HCT116 (cell line): Measurements from ENCODE around the gene TNRC18. TPM values are rescaled to one million over a fixed set of nuclear protein-coding genes. Genes with fewer than 3 reads are reported as not detected.

Experiments
- ATAC-seq: fragments of 200-7000 bp; cut with Tn5 transposase; 2 replicates; pipeline ENCODE4 v1.9.1; 2020; ENCODE audit warnings: mild to moderate bottlenecking, moderate library complexity
- BruUV-seq: library from RNA; stranded (reverse); fragments of 400-500 nt; replicated peaks from 2 replicates; lab custom pipeline; 2021; lab: Mats Ljungman, UMichigan
- CTCF ChIA-PET: fragments of 300-600 bp; sonication (Branson Sonifier 250); formaldehyde crosslinking; loops from one replicate; lab custom pipeline; 2021; ENCODE audit warnings: antibody characterized with exemption; lab: Charles Lee
- POLR2A ChIA-PET: fragments of 300-600, 350-600 bp; sonication (Branson Sonifier 250); formaldehyde crosslinking; loops from one replicate; lab custom pipeline; 2021; ENCODE audit warnings: antibody characterized with exemption; lab: Charles Lee
- RAD21 ChIA-PET, 2 experiments: fragments of 300-600 bp; sonication (Branson Sonifier 250); formaldehyde crosslinking; loops; one replicate each; lab custom pipeline; 2023; ENCODE audit warnings: low total read pairs in 2 of 2; ENCODE audit not compliant: uncharacterized antibody in 2 of 2, unreplicated experiment in 2 of 2, low non-redundant PET in 1 of 2; lab: Charles Lee
- DNase-seq: peaks from one replicate; pipeline ENCODE4 v3.0.0-alpha.2; 2010; ENCODE audit warnings: low read depth, low spot score
- H2AFZ ChIP-seq: fragments of 200-600 bp; shearing (Covaris generic), sonication (generic); 2 replicates; pipeline ENCODE4 v1.6.1; 2017; ENCODE audit warnings: low read depth, mixed run types, mixed read lengths, antibody characterized with exemption, low read length; ENCODE audit not compliant: poor library complexity, severe bottlenecking
- H3K27ac ChIP-seq: 2 replicates; pipeline ENCODE4 v1.5.1; 2012; ENCODE audit warnings: low read depth, low read length
- H3K27me3 ChIP-seq: fragments of 200-600 bp; sonication (generic); 2 replicates; pipeline ENCODE4 v1.6.1; 2016; ENCODE audit warnings: mixed run types, low read length, mixed read lengths; ENCODE audit not compliant: insufficient read depth
- H3K36me3 ChIP-seq, 2 experiments: fragments of 200-500 bp in 1 of 2; fragments of 200-600 bp in 1 of 2; sonication (Bioruptor generic) in 1 of 2; sonication (generic) in 1 of 2; 2 replicates each; pipeline versions ENCODE4 v1.5.1 to v1.6.1; 2014 to 2016; ENCODE audit warnings: low read length in 2 of 2, inconsistent platforms in 1 of 2, mixed read lengths in 1 of 2, mixed run types in 1 of 2; ENCODE audit not compliant: insufficient read depth in 2 of 2, control insufficient read depth in 1 of 2
- H3K4me1 ChIP-seq, 2 experiments: fragments of 200-600 bp in 1 of 2; sonication (generic) in 1 of 2; 2 replicates each; pipeline versions ENCODE4 v1.5.1 to v1.6.1; 2012 to 2017; ENCODE audit warnings: low read length in 2 of 2, inconsistent platforms in 1 of 2, mild to moderate bottlenecking in 1 of 2, mixed read lengths in 1 of 2, mixed run types in 1 of 2, moderate library complexity in 1 of 2; ENCODE audit not compliant: insufficient read depth in 2 of 2, control insufficient read depth in 1 of 2
- H3K4me2 ChIP-seq: fragments of 200-600 bp; sonication (generic); 2 replicates; pipeline ENCODE4 v1.6.1; 2017; ENCODE audit warnings: mixed run types, low read length, mixed read lengths
- H3K4me3 ChIP-seq, 2 experiments: fragments of 200-600 bp in 1 of 2; sonication (generic) in 1 of 2; replicated peaks in 1 of 2; 2 replicates each; pipeline ENCODE4 v1.5.1; 2011 to 2016; ENCODE audit warnings: low read length in 2 of 2, control low read depth in 1 of 2, low read depth in 1 of 2, mild to moderate bottlenecking in 1 of 2, mixed read lengths in 1 of 2, mixed run types in 1 of 2
- H3K79me2 ChIP-seq: fragments of 200-600 bp; sonication (generic); 2 replicates; pipeline ENCODE4 v1.6.1; 2017; ENCODE audit warnings: mild to moderate bottlenecking, mixed run types, low read length, moderate library complexity, mixed read lengths; ENCODE audit not compliant: insufficient read depth
- H3K9ac ChIP-seq: fragments of 200-600 bp; sonication (generic); 2 replicates; pipeline ENCODE4 v1.6.1; 2016; ENCODE audit warnings: low read length, mixed read lengths
- H3K9me2 ChIP-seq: fragments of 200-600 bp; sonication (generic), shearing (Covaris generic); 2 replicates; pipeline ENCODE4 v1.6.1; 2017; ENCODE audit warnings: mixed run types, mild to moderate bottlenecking, moderate library complexity; ENCODE audit not compliant: insufficient read depth
- H3K9me3 ChIP-seq, 2 experiments: fragments of 200-500 bp in 1 of 2; fragments of 200-600 bp in 1 of 2; sonication (Bioruptor generic) in 1 of 2; sonication (generic) in 1 of 2; 2 replicates each; pipeline ENCODE4 v1.6.1; 2014 to 2017; ENCODE audit warnings: low read length in 2 of 2, mixed read lengths in 2 of 2, inconsistent platforms in 1 of 2, low read depth in 1 of 2, mild to moderate bottlenecking in 1 of 2, mixed run types in 1 of 2, moderate library complexity in 1 of 2; ENCODE audit not compliant: control insufficient read depth in 1 of 2, insufficient read depth in 1 of 2
- H4K20me1 ChIP-seq: fragments of 200-600 bp; sonication (generic), shearing (Covaris generic); 2 replicates; pipeline ENCODE4 v1.6.1; 2017; ENCODE audit warnings: mixed run types, mild to moderate bottlenecking, moderate library complexity; ENCODE audit not compliant: insufficient read depth
- ATF3 ChIP-seq: IDR thresholded peaks from 2 replicates; pipeline ENCODE4 v1.6.1; 2012
- CBX3 ChIP-seq: IDR thresholded peaks from 2 replicates; pipeline ENCODE4 v1.6.1; 2012; ENCODE audit warnings: low read depth
- CEBPB ChIP-seq: IDR thresholded peaks from 2 replicates; pipeline ENCODE4 v1.6.1; 2012; ENCODE audit warnings: low read depth
- CTCF ChIP-seq, 3 experiments: fragments of 200-600 bp in 1 of 3; sonication (generic) in 1 of 3; IDR thresholded peaks in 2 of 3; conservative IDR thresholded peaks in 1 of 3; 2 replicates each; pipeline ENCODE4 v1.5.1; 2012 to 2017; ENCODE audit warnings: low read depth in 2 of 3, low read length in 2 of 3, antibody characterized with exemption in 1 of 3, borderline replicate concordance in 1 of 3, control low read depth in 1 of 3, mild to moderate bottlenecking in 1 of 3, mixed read lengths in 1 of 3, mixed run types in 1 of 3, moderate library complexity in 1 of 3; ENCODE audit not compliant: insufficient read depth in 1 of 3
- ELF1 ChIP-seq: IDR thresholded peaks from 2 replicates; pipeline ENCODE4 v1.6.1; 2012; ENCODE audit warnings: low read depth, borderline replicate concordance
- FOSL1 ChIP-seq: IDR thresholded peaks from 2 replicates; pipeline ENCODE4 v1.6.1; 2012; ENCODE audit warnings: low read depth
- MAX ChIP-seq: IDR thresholded peaks from 2 replicates; pipeline ENCODE4 v1.6.1; 2012
- POLR2A ChIP-seq: IDR thresholded peaks from 2 replicates; pipeline ENCODE4 v1.7.0; 2011; ENCODE audit warnings: borderline replicate concordance; ENCODE audit not compliant: insufficient read depth, insufficient read length; ENCODE audit errors: extremely low read depth
- POLR2AphosphoS5 ChIP-seq: IDR thresholded peaks from 2 replicates; pipeline ENCODE4 v1.6.1; 2011; ENCODE audit warnings: mild to moderate bottlenecking, low read depth, low read length, moderate library complexity
- RAD21 ChIP-seq: IDR thresholded peaks from 2 replicates; pipeline ENCODE4 v1.6.1; 2012; ENCODE audit warnings: low read depth, mild to moderate bottlenecking
- SIN3A ChIP-seq: IDR thresholded peaks from 2 replicates; pipeline ENCODE4 v1.6.1; 2012; ENCODE audit warnings: low read depth
- SRF ChIP-seq: IDR thresholded peaks from 2 replicates; pipeline ENCODE4 v1.6.1; 2012; ENCODE audit warnings: low read depth
- TCF7L2 ChIP-seq: IDR thresholded peaks from 2 replicates; pipeline ENCODE4 v1.7.0; 2011; ENCODE audit warnings: borderline replicate concordance, inconsistent platforms; ENCODE audit not compliant: insufficient read depth, insufficient read length; ENCODE audit errors: extremely low read depth
- YY1 ChIP-seq: IDR thresholded peaks from 2 replicates; pipeline ENCODE4 v1.6.1; 2011; ENCODE audit warnings: low read length, low read depth, moderate library complexity, mild to moderate bottlenecking; ENCODE audit not compliant: insufficient replicate concordance; ENCODE audit errors: extremely low read depth
- ZBTB33 ChIP-seq: IDR thresholded peaks from 2 replicates; pipeline ENCODE4 v1.6.1; 2011; ENCODE audit warnings: mild to moderate bottlenecking, low read length, moderate library complexity; ENCODE audit not compliant: insufficient replicate concordance; ENCODE audit errors: extremely low read depth
- ZFX ChIP-seq: fragments of 450-650 bp; IDR thresholded peaks from 2 replicates; pipeline ENCODE4 v1.6.1; 2017
- intact Hi-C: fragments of 100-400 bp; cut with micrococcal nuclease; formaldehyde crosslinking; loops from 2 replicates; pipeline ENCODE4 v1.10.0; 2022
- total RNA-seq: library from RNA; stranded (reverse); gene quantifications from one replicate; pipeline ENCODE4 v1.2.1, GENCODE V29; 2021; ENCODE audit not compliant: unreplicated experiment

The TNRC18 gene
- total RNA-seq, 1 experiment from 2014 or later = 101 TPM

- H3K9me3 ChIP-seq = peaks cover 0 to 5% of the 10 kb centered on the region in 2 experiments; a peak in 1 of 4 replicates
- ChIA-PET RAD21 (no interaction called here), POLR2A (no interaction called here), CTCF (interaction anchor here (0.6 kb wide), 1 partner anchor 113 kb away, joined by 3 read pairs; no protein-coding TSS in a partner anchor)
- H3K27me3 ChIP-seq = no peaks in the 10 kb centered on the region
- no peak overlapping the region for H3K27ac ChIP-seq
- no peaks in the 10 kb centered on the region; a peak in 2 of 4 replicates for H3K36me3 ChIP-seq
- no peaks in the 10 kb centered on the region for H3K4me1 ChIP-seq
- no peaks in the 10 kb centered on the region for H3K79me2 ChIP-seq
- peak; percentile 69 for ATAC-seq
- H3K9me2 ChIP-seq = no peaks in the 10 kb centered on the region
- H3K4me2 ChIP-seq = no peak overlapping the region
- H3K9ac ChIP-seq = no peak overlapping the region
- TF ChIP-seq RAD21 = no peak
- TF ChIP-seq CBX3 = no peak
- no peak for TF ChIP-seq ZBTB33
- TF ChIP-seq CEBPB = no peak
- no peak for TF ChIP-seq ELF1
- TF ChIP-seq POLR2A = no peak
- no peak for TF ChIP-seq YY1
- TF ChIP-seq MAX = no peak
- TF ChIP-seq CTCF (IDR thresholded peaks at IDR 0.05 in 2 of 3, conservative IDR thresholded peaks at IDR 0.05 in 1 of 3; ENCODE audit: borderline replicate concordance in 1 of 3, insufficient read depth in 1 of 3, low read depth in 2 of 3, low read length in 2 of 3) = no peak
- TF ChIP-seq ZFX = no peak
- TF ChIP-seq ATF3 = no peak
- TF ChIP-seq FOSL1 = no peak
- TF ChIP-seq POLR2AphosphoS5 = no peak
- no peak for TF ChIP-seq TCF7L2
- no peak for TF ChIP-seq SRF
- no peak for TF ChIP-seq SIN3A
- no peak overlapping the region for H3K4me3 ChIP-seq
- no peak for DNase-seq
- H2AFZ ChIP-seq = no peak overlapping the region
- no peaks in the 10 kb centered on the region for H4K20me1 ChIP-seq
- no TSS peak for BruUV-seq
- intact Hi-C loops = no loop called here
Observed at GRCh38 chr7:5296611-5297226, 126.9 kb downstream of the TNRC18 start.
